Cardiac muscle cell (in vitro differentiated cells and primary cell): Measurements from ENCODE around the gene ARPC1A. TPM values are rescaled to one million over a fixed set of nuclear protein-coding genes. Genes with fewer than 3 reads are reported as not detected.
"Not testable (repeated sequence)": the region's sequence is repeated elsewhere in the genome, so short reads cannot be mapped to it uniquely, and the experiment has no call there.

Experiments
- DNase-seq, 2 donors: peaks; one replicate each; pipeline versions ENCODE4 v3.0.0 to v3.0.0-alpha.2; 2010 to 2017; ENCODE audit warnings: low read depth in 1 of 2, low spot score in 1 of 2
- H3K27ac ChIP-seq: fragments of 200-600 bp; sonication (generic); 2 replicates; pipeline ENCODE4 v1.5.1; 2016
- H3K27me3 ChIP-seq: fragments of 200-600 bp; sonication (generic); 2 replicates; pipeline ENCODE4 v1.6.0; 2016; ENCODE audit warnings: control low read depth
- H3K36me3 ChIP-seq: fragments of 200-600 bp; sonication (generic); 2 replicates; pipeline ENCODE4 v1.5.1; 2016; ENCODE audit warnings: control low read depth
- H3K4me1 ChIP-seq: fragments of 200-600 bp; sonication (generic); 2 replicates; pipeline ENCODE4 v1.8.1; 2017; ENCODE audit warnings: low read depth, mild to moderate bottlenecking, mixed run types
- H3K4me3 ChIP-seq: fragments of 200-600 bp; sonication (generic); 2 replicates; pipeline ENCODE4 v1.5.1; 2016; ENCODE audit warnings: mild to moderate bottlenecking
- H3K9me3 ChIP-seq: fragments of 200-600 bp; sonication (generic); 2 replicates; pipeline ENCODE4 v1.5.1; 2017; ENCODE audit warnings: low read depth, mild to moderate bottlenecking, control low read depth
- polyA plus RNA-seq: library from polyadenylated mRNA; unstranded; fragments of >200 nt; fragmentation: Nextera tagmentation; extraction: Ambion mirVana; gene quantifications from 2 replicates; pipeline ENCODE4 v1.2.1, GENCODE V29; 2016
- total RNA-seq: library from RNA; depleted of rRNA; stranded (reverse); fragments of >200 nt; gene quantifications from 2 replicates; pipeline ENCODE4 v1.2.3, GENCODE V29; 2016
- TF ChIP-seq, protein P1 (sequence below): IDR thresholded peaks from 2 replicates; pipeline ENCODE4 v1.5.1; 2012; ENCODE audit warnings: low read depth, mild to moderate bottlenecking, low read length

ARPC1A gene
- total and polyA plus RNA-seq, 2 experiments from 2014 or later, result 198 to 331 TPM

DNA sequence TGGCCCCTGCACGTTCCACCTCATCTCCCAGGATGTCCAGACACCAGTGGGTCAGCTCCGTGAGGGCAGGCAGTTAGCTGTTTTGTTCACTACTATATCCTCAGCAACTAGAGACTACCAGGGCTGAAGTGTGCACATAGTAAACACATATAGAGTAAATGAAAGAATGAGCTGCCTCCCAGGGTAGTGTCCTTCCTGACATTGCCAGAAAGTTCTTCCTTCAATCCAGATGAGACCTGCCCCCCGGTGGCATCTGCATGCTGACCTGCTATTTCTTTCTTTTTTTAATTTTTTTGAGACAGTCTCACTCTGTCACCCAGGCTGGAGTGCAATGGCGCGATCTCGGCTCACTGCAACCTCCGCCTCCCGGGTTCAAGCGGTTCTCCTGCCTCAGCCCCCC is 14.0 kb upstream of the ARPC1A start:
- TF ChIP-seq, protein P1, sequence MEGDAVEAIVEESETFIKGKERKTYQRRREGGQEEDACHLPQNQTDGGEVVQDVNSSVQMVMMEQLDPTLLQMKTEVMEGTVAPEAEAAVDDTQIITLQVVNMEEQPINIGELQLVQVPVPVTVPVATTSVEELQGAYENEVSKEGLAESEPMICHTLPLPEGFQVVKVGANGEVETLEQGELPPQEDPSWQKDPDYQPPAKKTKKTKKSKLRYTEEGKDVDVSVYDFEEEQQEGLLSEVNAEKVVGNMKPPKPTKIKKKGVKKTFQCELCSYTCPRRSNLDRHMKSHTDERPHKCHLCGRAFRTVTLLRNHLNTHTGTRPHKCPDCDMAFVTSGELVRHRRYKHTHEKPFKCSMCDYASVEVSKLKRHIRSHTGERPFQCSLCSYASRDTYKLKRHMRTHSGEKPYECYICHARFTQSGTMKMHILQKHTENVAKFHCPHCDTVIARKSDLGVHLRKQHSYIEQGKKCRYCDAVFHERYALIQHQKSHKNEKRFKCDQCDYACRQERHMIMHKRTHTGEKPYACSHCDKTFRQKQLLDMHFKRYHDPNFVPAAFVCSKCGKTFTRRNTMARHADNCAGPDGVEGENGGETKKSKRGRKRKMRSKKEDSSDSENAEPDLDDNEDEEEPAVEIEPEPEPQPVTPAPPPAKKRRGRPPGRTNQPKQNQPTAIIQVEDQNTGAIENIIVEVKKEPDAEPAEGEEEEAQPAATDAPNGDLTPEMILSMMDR, result no peak
- H3K4me3 ChIP-seq, result no peak overlapping the region
- DNase-seq, result no peak
- H3K36me3 ChIP-seq, result no peaks in the 10 kb centered on the region
- H3K27ac ChIP-seq, result no peak overlapping the region
- no peaks in the 10 kb centered on the region for H3K9me3 ChIP-seq
- H3K4me1 ChIP-seq, result no peaks in the 10 kb centered on the region
- no peaks in the 10 kb centered on the region for H3K27me3 ChIP-seq

DNA sequence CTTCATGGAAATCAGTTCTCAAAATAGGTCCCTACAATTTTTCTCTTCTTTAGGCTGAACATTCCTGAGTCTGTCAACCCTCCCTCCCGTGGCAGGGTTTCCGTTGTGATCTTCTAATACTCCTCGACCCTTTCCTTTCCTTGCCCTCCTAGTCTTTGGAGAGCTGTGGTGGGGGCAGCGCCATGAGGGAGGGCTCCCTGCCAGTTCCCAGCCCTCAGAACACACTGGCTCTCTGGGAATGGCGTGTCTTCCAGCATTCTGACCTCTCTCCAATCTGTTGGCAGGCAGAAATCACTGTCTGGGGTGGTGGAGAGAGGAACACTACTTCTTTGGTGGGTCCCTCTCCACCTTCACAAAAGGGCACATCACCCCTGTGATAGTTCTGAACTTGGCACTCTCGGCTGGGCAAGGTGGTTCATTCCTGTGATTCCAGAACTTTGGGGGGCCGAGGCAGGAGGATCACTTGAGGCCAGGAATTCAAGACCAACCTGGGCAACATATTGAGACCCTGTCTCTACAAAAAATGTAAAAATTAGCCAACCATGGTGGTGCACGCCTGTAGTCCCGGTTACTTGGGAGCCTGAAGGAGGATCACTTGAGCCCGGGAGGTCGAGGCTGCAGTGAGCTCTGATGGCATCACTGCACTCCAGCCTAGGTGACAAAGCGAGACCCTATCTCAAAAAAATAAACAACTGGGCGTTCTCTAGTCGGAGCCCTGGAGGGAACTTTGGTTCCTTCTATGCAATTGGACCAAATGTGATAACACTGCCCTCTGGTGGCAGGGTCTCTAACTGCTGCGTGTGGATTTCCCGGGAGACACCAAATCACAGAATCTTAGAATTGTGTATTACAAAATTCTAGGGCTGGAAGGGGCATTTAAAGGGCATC is 13.1 kb upstream of the ARPC1A start:
- Histone ChIP-seq H3K27ac (no peak overlapping the region), H3K4me1 (no peaks in the 10 kb centered on the region), H3K27me3 (no peaks in the 10 kb centered on the region), H3K36me3 (no peaks in the 10 kb centered on the region), H3K4me3 (no peak overlapping the region), H3K9me3 (no peaks in the 10 kb centered on the region)
- peak; percentile 73 to 75 for DNase-seq
- TF ChIP-seq, protein P1, result peak; percentile 88

DNA sequence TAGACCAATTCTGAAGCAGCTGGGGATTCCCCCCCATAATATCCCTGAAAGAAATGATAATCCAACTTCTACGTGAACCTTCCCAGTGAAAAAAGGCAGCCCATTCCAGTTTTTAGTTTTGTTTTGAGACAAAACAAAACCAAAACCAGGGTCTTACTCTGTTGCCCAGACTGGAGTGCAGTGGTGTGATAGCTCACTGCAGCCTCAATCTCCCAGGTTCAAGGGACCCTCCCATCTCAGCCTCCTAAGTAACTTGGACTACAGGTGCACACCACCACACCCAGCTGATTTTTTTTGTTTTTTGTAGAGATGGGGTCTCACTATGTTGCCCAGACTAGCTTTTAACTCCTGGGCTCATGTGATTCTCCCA is 12.5 kb upstream of the ARPC1A start:
- no peaks in the 10 kb centered on the region for H3K9me3 ChIP-seq
- TF ChIP-seq, protein P1, result no peak
- H3K36me3 ChIP-seq, result no peaks in the 10 kb centered on the region
- DNase-seq, result no peak
- no peak overlapping the region for H3K27ac ChIP-seq
- H3K4me3 ChIP-seq, result no peak overlapping the region
- no peaks in the 10 kb centered on the region for H3K27me3 ChIP-seq
- no peaks in the 10 kb centered on the region for H3K4me1 ChIP-seq

DNA sequence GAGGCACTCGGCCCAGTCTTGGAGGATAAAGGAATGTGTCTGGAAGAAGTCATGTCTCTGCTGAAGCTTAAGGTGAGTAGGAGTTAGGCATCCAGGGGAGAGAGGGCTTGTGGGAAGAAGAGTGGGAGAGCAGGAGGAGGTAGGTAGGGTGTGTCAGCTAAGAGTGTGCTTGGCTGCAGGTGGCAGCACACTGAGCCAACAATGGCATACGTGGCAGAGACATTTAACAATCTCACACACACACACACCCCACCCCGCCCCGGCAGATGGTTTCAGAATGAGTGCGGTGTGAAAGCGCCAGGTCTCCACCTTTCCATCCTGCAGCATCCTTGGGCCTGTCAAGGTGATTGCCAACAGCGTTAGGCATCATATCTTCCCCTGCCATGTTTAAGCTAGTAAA is 11.2 kb upstream of the ARPC1A start:
- H3K27ac ChIP-seq, result no peak overlapping the region
- H3K27me3 ChIP-seq, result no peaks in the 10 kb centered on the region
- no peaks in the 10 kb centered on the region for H3K4me1 ChIP-seq
- H3K36me3 ChIP-seq, result no peaks in the 10 kb centered on the region
- DNase-seq, result no peak
- no peaks in the 10 kb centered on the region for H3K9me3 ChIP-seq
- TF ChIP-seq, protein P1, result no peak
- H3K4me3 ChIP-seq, result no peak overlapping the region

DNA sequence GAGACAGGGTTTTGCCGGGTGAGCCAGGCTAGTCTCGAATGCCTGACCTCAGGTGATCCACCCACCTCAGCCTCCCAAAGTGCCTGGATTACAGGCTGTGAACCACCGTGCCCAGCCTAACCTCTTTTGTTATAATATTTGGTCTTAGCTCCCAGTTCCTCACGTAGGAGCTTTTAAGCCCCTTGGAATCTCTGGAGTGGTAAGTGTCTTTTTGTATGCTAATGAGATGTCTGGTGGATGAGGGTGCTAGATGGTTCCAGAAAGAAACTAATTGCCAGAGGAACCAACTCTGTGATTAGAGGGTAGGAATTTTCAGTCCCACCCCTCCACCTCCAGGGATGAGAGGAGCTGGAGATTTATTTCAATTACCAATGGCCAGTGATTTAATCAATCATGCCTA is 5.3 kb upstream of the ARPC1A start:
- TF ChIP-seq, protein P1, result no peak
- no peak for DNase-seq
- H3K27ac ChIP-seq, result no peak overlapping the region

DNA sequence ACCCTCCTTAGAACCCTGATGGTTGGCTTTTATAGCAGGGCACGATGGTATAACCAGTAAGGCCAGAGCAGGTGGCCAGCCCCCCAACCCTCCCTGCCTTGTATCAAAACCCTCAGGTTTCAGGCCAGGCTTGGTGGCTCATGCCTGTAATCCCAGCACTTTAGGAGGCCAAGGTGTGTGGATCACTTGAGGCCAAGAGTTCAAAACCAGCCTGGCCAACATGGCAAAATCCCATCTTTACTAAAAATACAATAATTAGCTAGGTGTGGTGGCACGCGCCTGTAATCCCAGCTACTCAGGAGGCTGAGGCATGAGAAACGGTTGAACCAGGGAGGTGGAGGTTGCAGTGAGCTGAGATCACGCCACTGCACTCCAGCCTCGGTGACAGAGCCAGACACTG is 3.0 kb upstream of the ARPC1A start:
- not testable (repeated sequence) for H3K27me3 ChIP-seq

More for the DNA sequence above, 5.3 kb upstream of the ARPC1A start:
- Histone ChIP-seq H3K9me3 (no peaks in the 10 kb centered on the region), H3K27me3 (no peaks in the 10 kb centered on the region), H3K4me1 (no peaks in the 10 kb centered on the region), H3K4me3 (no peak overlapping the region), H3K36me3 (no peaks in the 10 kb centered on the region)

More for the DNA sequence above, 3.0 kb upstream of the ARPC1A start:
- not testable (repeated sequence) for H3K9me3 ChIP-seq, H3K27ac ChIP-seq, H3K4me1 ChIP-seq, H3K4me3 ChIP-seq, H3K36me3 ChIP-seq, DNase-seq
